Lower leg skin (tissue), 3 donors: Measurements from ENCODE around the gene VRK3.
"Not testable (repeated sequence)": the region's sequence is repeated elsewhere in the genome, so short reads cannot be mapped to it uniquely, and the experiment has no call there.

Source experiments
- CTCF ChIP-seq, 3 donors: fragments of 450-650 bp; IDR thresholded peaks; one replicate each; pipeline ENCODE4 v1.5.1; 2016; ENCODE audit warnings: antibody characterized with exemption in 3 of 3, mild to moderate bottlenecking in 3 of 3, moderate library complexity in 2 of 3
- POLR2A ChIP-seq, 2 donors: fragments of 450-650 bp; IDR thresholded peaks; one replicate each; pipeline ENCODE4 v1.6.1; 2016 to 2017; ENCODE audit warnings: antibody characterized with exemption in 2 of 2, mild to moderate bottlenecking in 1 of 2, moderate library complexity in 1 of 2

GRCh38 chr19:49969355-49969754 lies 55.8 kb downstream of the VRK3 start:
- not testable (repeated sequence) for TF ChIP-seq CTCF, POLR2A (IDR thresholded peaks at IDR 0.05)
